Calu3 (cell line): ENCODE results near the gene STAG1. TPM values are rescaled to one million over a fixed set of nuclear protein-coding genes. Genes with fewer than 3 reads are reported as not detected.
"Not testable (repeated sequence)": the region's sequence is repeated elsewhere in the genome, so short reads cannot be mapped to it uniquely, and the experiment has no call there.

Source experiments
- BruUV-seq: library from RNA; stranded (reverse); fragments of 400-500 nt; replicated peaks from 2 replicates; lab custom pipeline; 2021; lab: Mats Ljungman, UMichigan
- CTCF ChIA-PET: fragments of 300-600 bp; sonication (Branson Sonifier 250); formaldehyde crosslinking; loops from one replicate; lab custom pipeline; 2022; ENCODE audit warnings: antibody characterized with exemption; lab: Charles Lee
- DNase-seq: peaks from one replicate; pipeline ENCODE4 v3.0.0; 2022
- H3K27ac Mint-ChIP-seq: one replicate; pipeline ENCODE4 v1.8.0; 2022; ENCODE audit warnings: mixed read lengths; ENCODE audit not compliant: unreplicated experiment
- H3K27me3 Mint-ChIP-seq: one replicate; pipeline ENCODE4 v1.8.0; 2022; ENCODE audit warnings: mixed read lengths; ENCODE audit not compliant: unreplicated experiment
- H3K36me3 Mint-ChIP-seq: one replicate; pipeline ENCODE4 v1.8.0; 2022; ENCODE audit warnings: mild to moderate bottlenecking, moderate library complexity, mixed read lengths; ENCODE audit not compliant: insufficient read depth, unreplicated experiment
- H3K4me1 Mint-ChIP-seq: one replicate; pipeline ENCODE4 v1.8.0; 2022; ENCODE audit warnings: mild to moderate bottlenecking, low read depth, mixed read lengths; ENCODE audit not compliant: unreplicated experiment
- H3K4me3 Mint-ChIP-seq: one replicate; pipeline ENCODE4 v1.8.0; 2022; ENCODE audit warnings: mild to moderate bottlenecking, low read depth, moderate library complexity, mixed read lengths; ENCODE audit not compliant: unreplicated experiment
- H3K9me3 Mint-ChIP-seq: one replicate; pipeline ENCODE4 v1.8.0; 2022; ENCODE audit warnings: low read depth, mixed read lengths; ENCODE audit not compliant: unreplicated experiment
- intact Hi-C: fragments of 100-400 bp; cut with micrococcal nuclease; formaldehyde crosslinking; loops from one replicate; pipeline ENCODE4 v1.10.0; 2022; ENCODE audit not compliant: unreplicated experiment
- total RNA-seq: library from RNA; stranded (reverse); gene quantifications from 2 replicates; pipeline ENCODE4 v1.2.3, GENCODE V29; 2022
- TF ChIP-seq, protein P1 (sequence below): fragments of 200-600 bp; IDR thresholded peaks from one replicate; pipeline ENCODE4 v1.8.0; 2022; ENCODE audit warnings: antibody characterized with exemption; ENCODE audit not compliant: unreplicated experiment

STAG1 gene
- total RNA-seq, 1 experiment from 2014 or later = 39.3 TPM

GRCh38 chr3:136650461-136650860, 101.7 kb downstream of the STAG1 start:
- CTCF ChIA-PET = interaction anchor here (0.6 to 1.6 kb wide), 3 partner anchors 14 to 273 kb away, joined by 3 to 5 read pairs (median 3); partner anchors contain the start of gene STAG1
- Mint-ChIP-seq H3K36me3 (no peaks in the 10 kb centered on the region), H3K9me3 (peaks cover 11% of the 10 kb centered on the region), H3K4me3 (no peak overlapping the region), H3K27me3 (no peaks in the 10 kb centered on the region), H3K27ac (no peak overlapping the region), H3K4me1 (peaks cover 20% of the 10 kb centered on the region)
- DNase-seq = no peak
- no TSS peak for BruUV-seq
- intact Hi-C loops = no loop called here
- TF ChIP-seq, protein P1, sequence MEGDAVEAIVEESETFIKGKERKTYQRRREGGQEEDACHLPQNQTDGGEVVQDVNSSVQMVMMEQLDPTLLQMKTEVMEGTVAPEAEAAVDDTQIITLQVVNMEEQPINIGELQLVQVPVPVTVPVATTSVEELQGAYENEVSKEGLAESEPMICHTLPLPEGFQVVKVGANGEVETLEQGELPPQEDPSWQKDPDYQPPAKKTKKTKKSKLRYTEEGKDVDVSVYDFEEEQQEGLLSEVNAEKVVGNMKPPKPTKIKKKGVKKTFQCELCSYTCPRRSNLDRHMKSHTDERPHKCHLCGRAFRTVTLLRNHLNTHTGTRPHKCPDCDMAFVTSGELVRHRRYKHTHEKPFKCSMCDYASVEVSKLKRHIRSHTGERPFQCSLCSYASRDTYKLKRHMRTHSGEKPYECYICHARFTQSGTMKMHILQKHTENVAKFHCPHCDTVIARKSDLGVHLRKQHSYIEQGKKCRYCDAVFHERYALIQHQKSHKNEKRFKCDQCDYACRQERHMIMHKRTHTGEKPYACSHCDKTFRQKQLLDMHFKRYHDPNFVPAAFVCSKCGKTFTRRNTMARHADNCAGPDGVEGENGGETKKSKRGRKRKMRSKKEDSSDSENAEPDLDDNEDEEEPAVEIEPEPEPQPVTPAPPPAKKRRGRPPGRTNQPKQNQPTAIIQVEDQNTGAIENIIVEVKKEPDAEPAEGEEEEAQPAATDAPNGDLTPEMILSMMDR = no peak

- Mint-ChIP-seq H3K4me3 (no peak overlapping the region), H3K4me1 (peaks cover 6% of the 10 kb centered on the region), H3K36me3 (no peaks in the 10 kb centered on the region), H3K27me3 (no peaks in the 10 kb centered on the region), H3K27ac (no peak overlapping the region), H3K9me3 (no peaks in the 10 kb centered on the region)
- TF ChIP-seq, protein P1 = no peak
- DNase-seq = no peak
- BruUV-seq = no TSS peak
- intact Hi-C loops = no loop called here
- CTCF ChIA-PET = interaction anchor here (0.6 kb wide), 1 partner anchor 20 kb away, joined by 3 read pairs; no protein-coding TSS in a partner anchor
These were observed 106.3 kb downstream of the STAG1 start for GRCh38 chr3:136645915-136646314.

DNA sequence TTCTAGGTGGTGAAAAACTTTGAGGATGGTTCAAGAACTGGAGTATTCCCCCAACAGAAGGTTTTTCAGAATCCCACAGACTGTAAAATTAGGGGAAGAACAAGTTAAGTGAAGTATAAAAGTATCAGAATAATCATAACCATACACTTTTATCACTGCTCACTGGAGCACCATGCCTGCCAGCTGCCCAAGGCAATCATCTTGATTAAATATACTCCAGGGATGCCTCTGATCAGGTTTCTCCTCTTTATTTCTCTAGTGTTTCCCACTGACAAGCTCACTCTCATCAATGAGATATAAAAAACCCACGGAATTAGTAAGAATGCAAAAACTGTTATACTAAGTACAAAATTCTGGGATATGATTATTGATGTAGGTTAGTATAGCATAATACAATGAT, 108.0 kb downstream of the STAG1 start:
- H3K27ac Mint-ChIP-seq = no peak overlapping the region
- H3K9me3 Mint-ChIP-seq = no peaks in the 10 kb centered on the region
- intact Hi-C loops = no loop called here
- no TSS peak for BruUV-seq
- no peaks in the 10 kb centered on the region for H3K27me3 Mint-ChIP-seq
- CTCF ChIA-PET = interaction anchor here (0.6 kb wide), 2 partner anchors 43 to 58 kb away, joined by 3 to 5 read pairs; no protein-coding TSS in a partner anchor
- DNase-seq = no peak
- no peaks in the 10 kb centered on the region for H3K36me3 Mint-ChIP-seq
- TF ChIP-seq, protein P1 = no peak
- no peaks in the 10 kb centered on the region for H3K4me1 Mint-ChIP-seq
- no peak overlapping the region for H3K4me3 Mint-ChIP-seq

- intact Hi-C loops, CTCF ChIA-PET, H3K27me3 Mint-ChIP-seq, BruUV-seq, H3K4me1 Mint-ChIP-seq, H3K9me3 Mint-ChIP-seq, H3K4me3 Mint-ChIP-seq, H3K36me3 Mint-ChIP-seq, DNase-seq, H3K27ac Mint-ChIP-seq: not testable (repeated sequence)
These were observed 108.8 kb downstream of the STAG1 start for GRCh38 chr3:136643380-136643779.

- no peak overlapping the region for H3K27ac Mint-ChIP-seq
- no peaks in the 10 kb centered on the region for H3K27me3 Mint-ChIP-seq
- H3K9me3 Mint-ChIP-seq = no peaks in the 10 kb centered on the region
- H3K36me3 Mint-ChIP-seq = no peaks in the 10 kb centered on the region
- DNase-seq = no peak
- H3K4me1 Mint-ChIP-seq = peaks cover 2% of the 10 kb centered on the region
- TF ChIP-seq, protein P1 = no peak
- CTCF ChIA-PET = interaction anchor here (0.6 kb wide), 1 partner anchor 11 kb away, joined by 3 read pairs; no protein-coding TSS in a partner anchor
- intact Hi-C loops = no loop called here
- no peak overlapping the region for H3K4me3 Mint-ChIP-seq
- BruUV-seq = no TSS peak
These were observed 109.5 kb downstream of the STAG1 start for GRCh38 chr3:136642711-136643110.
